ENCODE data around the gene ZNF274.

Gene ZNF274

DNA sequence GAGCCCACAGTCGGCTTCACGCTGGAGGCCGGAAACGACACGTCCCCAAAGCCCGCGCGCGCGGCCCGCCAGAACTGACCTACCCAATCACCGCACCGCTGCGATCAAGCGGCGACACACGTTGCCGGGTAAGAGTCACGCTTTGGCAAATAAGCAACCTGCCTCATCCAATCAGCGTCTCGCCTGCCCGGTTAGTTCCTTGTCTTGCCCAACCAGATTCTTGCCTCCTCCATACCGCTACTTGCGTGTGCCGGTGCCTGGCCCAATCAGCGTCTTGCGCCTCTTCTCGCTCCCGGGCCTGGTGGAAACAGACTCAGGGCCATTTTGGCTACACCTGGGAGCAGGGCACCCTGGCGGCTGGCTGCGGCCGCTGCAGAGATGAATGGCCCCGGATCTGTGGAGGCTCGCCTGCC is 34.2 kb downstream of the ZNF274 start:
- Histone ChIP-seq H3K36me3 (peaks cover 10% of the 10 kb centered on the region), H3K27me3 (no peaks in the 10 kb centered on the region), H3K4me1 (ENCODE audit: control insufficient read depth in 1 of 2, insufficient read depth in 1 of 2, low read depth in 1 of 2, low read length in 1 of 2) (no peaks in the 10 kb centered on the region), H3K9me3 (peaks cover 38% of the 10 kb centered on the region), H3K4me3 (ENCODE audit: low read depth in 1 of 2, low read length in 1 of 2) (no peak overlapping the region), H3K27ac (no peak overlapping the region)
- TF ChIP-seq, protein P1, sequence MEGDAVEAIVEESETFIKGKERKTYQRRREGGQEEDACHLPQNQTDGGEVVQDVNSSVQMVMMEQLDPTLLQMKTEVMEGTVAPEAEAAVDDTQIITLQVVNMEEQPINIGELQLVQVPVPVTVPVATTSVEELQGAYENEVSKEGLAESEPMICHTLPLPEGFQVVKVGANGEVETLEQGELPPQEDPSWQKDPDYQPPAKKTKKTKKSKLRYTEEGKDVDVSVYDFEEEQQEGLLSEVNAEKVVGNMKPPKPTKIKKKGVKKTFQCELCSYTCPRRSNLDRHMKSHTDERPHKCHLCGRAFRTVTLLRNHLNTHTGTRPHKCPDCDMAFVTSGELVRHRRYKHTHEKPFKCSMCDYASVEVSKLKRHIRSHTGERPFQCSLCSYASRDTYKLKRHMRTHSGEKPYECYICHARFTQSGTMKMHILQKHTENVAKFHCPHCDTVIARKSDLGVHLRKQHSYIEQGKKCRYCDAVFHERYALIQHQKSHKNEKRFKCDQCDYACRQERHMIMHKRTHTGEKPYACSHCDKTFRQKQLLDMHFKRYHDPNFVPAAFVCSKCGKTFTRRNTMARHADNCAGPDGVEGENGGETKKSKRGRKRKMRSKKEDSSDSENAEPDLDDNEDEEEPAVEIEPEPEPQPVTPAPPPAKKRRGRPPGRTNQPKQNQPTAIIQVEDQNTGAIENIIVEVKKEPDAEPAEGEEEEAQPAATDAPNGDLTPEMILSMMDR (IDR thresholded peaks at IDR 0.05), result no peak

DNA sequence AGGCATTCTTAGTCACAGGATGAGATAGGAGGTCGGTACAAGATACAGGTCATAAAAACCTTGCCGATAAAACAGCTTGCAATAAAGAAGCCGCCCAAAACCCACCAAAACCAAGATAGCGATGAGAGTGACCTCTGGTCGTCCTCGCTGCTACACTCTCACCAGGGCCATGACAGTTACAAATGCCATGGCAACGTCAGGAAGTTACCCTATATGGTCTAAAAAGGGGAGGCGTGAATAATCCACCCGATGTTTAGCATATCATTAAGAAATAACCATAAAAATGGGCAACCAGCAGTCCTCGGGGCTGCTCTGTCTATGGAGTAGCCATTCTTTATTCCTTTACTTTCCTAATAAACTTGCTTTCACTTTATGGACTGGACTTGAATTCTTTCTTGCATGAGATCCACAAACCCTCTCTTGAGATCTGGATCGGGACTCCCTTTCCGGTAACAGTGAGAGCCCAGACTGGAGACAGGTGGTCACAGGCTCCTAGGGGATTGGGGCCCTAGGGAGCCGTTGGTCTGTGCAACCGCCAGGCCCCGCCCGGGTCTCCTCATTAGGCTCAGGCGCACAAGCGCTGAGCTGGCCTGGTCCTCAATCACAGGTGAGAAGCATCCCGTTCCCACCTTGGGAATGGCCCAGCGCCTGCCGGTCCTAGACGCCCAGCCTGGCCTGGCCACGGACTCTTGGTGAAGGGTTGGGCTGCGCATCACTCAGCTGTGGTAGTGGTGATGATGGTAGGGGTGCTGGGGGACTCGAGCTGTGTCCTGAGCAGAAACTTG is 34.9 kb downstream of the ZNF274 start:
- H3K27ac ChIP-seq, result no peak overlapping the region
- H3K27me3 ChIP-seq, result no peaks in the 10 kb centered on the region
- peaks cover 34% of the 10 kb centered on the region for H3K9me3 ChIP-seq
- H3K36me3 ChIP-seq, result peaks cover 3% of the 10 kb centered on the region
- no peak overlapping the region for H3K4me3 ChIP-seq (ENCODE audit: low read depth in 1 of 2, low read length in 1 of 2)
- H3K4me1 ChIP-seq (ENCODE audit: control insufficient read depth in 1 of 2, insufficient read depth in 1 of 2, low read depth in 1 of 2, low read length in 1 of 2), result no peaks in the 10 kb centered on the region
- TF ChIP-seq, protein P1 (IDR thresholded peaks at IDR 0.05), result no peak

DNA sequence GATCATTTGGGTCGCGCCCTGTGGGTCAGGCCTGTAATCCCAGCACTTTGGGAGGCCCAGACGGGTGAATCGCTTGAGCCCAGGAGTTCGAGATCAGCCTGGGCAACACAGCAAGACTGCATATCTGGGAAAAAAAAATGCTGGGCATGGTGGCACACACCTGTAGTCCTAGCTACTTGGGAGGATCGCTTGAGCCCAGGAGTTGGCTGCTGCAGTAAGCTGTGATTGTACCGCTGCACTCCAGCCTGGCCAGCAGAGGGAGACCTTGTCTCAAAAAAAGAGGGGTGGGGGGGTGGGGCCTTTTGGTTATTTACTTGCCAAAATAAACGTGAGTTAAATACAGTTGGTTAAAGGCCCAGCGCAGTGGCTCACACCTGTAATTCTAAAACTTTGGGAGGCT is 36.0 kb downstream of the ZNF274 start:
- Histone ChIP-seq H3K36me3 (no peaks in the 10 kb centered on the region), H3K4me1 (ENCODE audit: control insufficient read depth in 1 of 2, insufficient read depth in 1 of 2, low read depth in 1 of 2, low read length in 1 of 2) (no peaks in the 10 kb centered on the region), H3K9me3 (peaks cover 23% of the 10 kb centered on the region), H3K27ac (no peak overlapping the region), H3K4me3 (ENCODE audit: low read depth in 1 of 2, low read length in 1 of 2) (no peak overlapping the region), H3K27me3 (no peaks in the 10 kb centered on the region)
- TF ChIP-seq, protein P1 (IDR thresholded peaks at IDR 0.05), result no peak

DNA sequence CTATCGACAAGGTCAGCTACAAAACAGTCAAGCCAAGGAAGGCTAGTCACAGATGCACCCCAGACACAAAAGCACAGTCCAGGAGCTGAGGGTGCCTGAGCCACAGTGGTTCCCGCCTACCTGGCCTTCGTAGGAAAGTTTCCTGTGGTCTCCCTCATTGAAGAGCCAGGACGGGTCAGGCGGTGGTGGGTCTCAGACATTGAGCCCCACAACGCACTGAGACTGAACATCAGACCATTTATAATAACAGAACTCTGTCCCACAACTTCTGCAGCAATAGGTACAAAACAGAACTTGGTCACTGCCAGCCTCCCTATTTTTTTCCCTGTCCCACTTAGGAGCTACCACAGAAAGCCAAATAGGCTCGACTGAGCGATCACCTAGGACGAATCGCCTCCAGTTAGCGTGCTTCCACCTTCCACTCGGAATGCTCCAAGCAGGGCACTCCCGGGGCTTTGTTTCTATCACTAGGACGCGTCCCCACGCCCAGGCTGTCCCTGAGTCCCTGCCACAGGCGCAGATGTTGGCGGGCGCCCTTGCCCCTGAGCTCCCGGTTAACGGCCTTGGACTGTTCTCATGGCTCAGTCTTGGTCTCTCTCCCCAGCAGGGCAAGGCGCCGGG is 45.2 kb downstream of the ZNF274 start:
- Histone ChIP-seq H3K9me3 (no peaks in the 10 kb centered on the region), H3K4me1 (ENCODE audit: control insufficient read depth in 1 of 2, insufficient read depth in 1 of 2, low read depth in 1 of 2, low read length in 1 of 2) (peaks cover 14% of the 10 kb centered on the region in 2 experiments), H3K27me3 (no peaks in the 10 kb centered on the region), H3K4me3 (ENCODE audit: low read depth in 1 of 2, low read length in 1 of 2) (peak overlapping the region; percentile 79 to 83), H3K36me3 (peaks cover 12% of the 10 kb centered on the region), H3K27ac (peak overlapping the region; percentile 74)
- TF ChIP-seq, protein P1 (IDR thresholded peaks at IDR 0.05), result no peak

DNA sequence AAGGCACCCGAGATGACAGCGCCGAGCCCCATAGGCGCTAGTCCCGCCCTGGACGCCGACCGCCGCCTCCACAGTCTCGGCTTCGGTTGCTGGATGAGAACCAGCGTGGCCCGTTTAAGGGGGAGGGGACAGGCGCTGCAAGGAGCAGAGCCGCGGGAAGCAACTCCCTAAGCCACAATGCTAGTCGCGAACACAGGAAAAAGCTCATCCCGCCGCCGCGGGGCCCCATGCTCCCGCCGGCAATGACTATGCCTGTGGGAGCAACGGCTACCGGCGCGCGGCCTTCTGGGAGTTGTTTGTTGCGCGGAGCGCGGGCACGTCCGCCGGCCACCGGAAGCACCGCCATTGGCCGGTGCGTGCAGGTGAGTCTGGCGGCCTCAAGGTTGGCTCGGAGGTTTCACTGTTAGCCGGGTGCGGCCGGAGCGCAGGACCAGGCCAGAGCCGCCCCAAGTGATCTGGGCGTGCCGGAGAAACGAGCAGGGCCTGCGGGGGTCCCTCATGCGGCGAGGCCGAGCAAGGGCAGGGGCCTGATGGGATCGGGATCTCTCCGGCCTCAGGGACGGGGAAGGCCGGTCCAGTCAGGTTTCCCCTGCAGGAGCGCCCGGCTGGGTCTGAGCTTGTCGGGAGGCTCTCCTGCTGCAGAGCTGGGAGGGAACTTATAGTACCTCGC is 45.9 kb downstream of the ZNF274 start, which contains the start of gene ZNF544:
Gene ZNF544 (plus strand): TSS at position 330 of the 670 bp plus-strand sequence. CDS start 15,110 bp downstream, outside the sequence.
- H3K4me1 ChIP-seq (ENCODE audit: control insufficient read depth in 1 of 2, insufficient read depth in 1 of 2, low read depth in 1 of 2, low read length in 1 of 2), result peaks cover 14% of the 10 kb centered on the region in 2 experiments
- no peaks in the 10 kb centered on the region for H3K27me3 ChIP-seq
- H3K36me3 ChIP-seq, result peaks cover 12% of the 10 kb centered on the region
- TF ChIP-seq, protein P1 (IDR thresholded peaks at IDR 0.05), result no peak
- H3K4me3 ChIP-seq (ENCODE audit: low read depth in 1 of 2, low read length in 1 of 2), result peak within 1 kb of the TSS; percentile 79 to 83
- H3K9me3 ChIP-seq, result no peaks in the 10 kb centered on the region
- peak within 1 kb of the TSS; percentile 74 for H3K27ac ChIP-seq

Data from neutrophil (primary cell).